H1 (cell line): Measurements from ENCODE around the gene GPRC5D. TPM values are rescaled to one million over a fixed set of nuclear protein-coding genes. Genes with fewer than 3 reads are reported as not detected.

Experiments used
- CTCF ChIA-PET: fragments of 300-600 bp; sonication (Branson Sonifier 250); formaldehyde crosslinking; loops from one replicate; lab custom pipeline; 2021; ENCODE audit not compliant: partially characterized antibody; lab: Charles Lee
- POLR2A ChIA-PET: fragments of 300-600 bp; sonication (Branson Sonifier 250); formaldehyde crosslinking; loops from one replicate; lab custom pipeline; 2021; ENCODE audit warnings: inconsistent platforms; ENCODE audit not compliant: partially characterized antibody; lab: Charles Lee
- DNase-seq, 2 experiments: peaks; one replicate each; pipeline versions ENCODE4 v3.0.0 to v3.0.0-alpha.2; 2010 to 2022; ENCODE audit warnings: low spot score in 2 of 2, low read depth in 1 of 2, mixed read lengths in 1 of 2
- FAIRE-seq: peaks from 2 replicates; lab custom pipeline; 2011; peaks lifted over from hg19 to GRCh38; lab: Jason Lieb, UNC
- H2AFZ ChIP-seq: 2 replicates; pipeline ENCODE4 v1.8.1; 2012; ENCODE audit warnings: low read length, inconsistent platforms
- H2AK5ac ChIP-seq: 2 replicates; pipeline ENCODE4 v1.6.1; 2013; ENCODE audit warnings: low read depth, low read length
- H2BK120ac ChIP-seq: replicated peaks from 2 replicates; pipeline ENCODE3; 2013; ENCODE audit warnings: low read depth, low read length, inconsistent platforms
- H2BK12ac ChIP-seq: 2 replicates; pipeline ENCODE4 v1.6.1; 2013; ENCODE audit warnings: low read depth, low read length
- H2BK15ac ChIP-seq: 2 replicates; pipeline ENCODE4 v1.6.1; 2013; ENCODE audit warnings: low read length
- H2BK20ac ChIP-seq: 2 replicates; pipeline ENCODE4 v1.6.1; 2013; ENCODE audit warnings: low read length
- H2BK5ac ChIP-seq: 2 replicates; pipeline ENCODE4 v1.6.1; 2013; ENCODE audit warnings: low read depth, low read length
- H3K14ac ChIP-seq: 2 replicates; pipeline ENCODE4 v1.6.1; 2013; ENCODE audit warnings: inconsistent platforms; ENCODE audit not compliant: insufficient read length
- H3K18ac ChIP-seq: 2 replicates; pipeline ENCODE4 v1.6.1; 2013; ENCODE audit warnings: low read length; ENCODE audit errors: extremely low read depth
- H3K23ac ChIP-seq: 2 replicates; pipeline ENCODE4 v1.6.1; 2013; ENCODE audit warnings: inconsistent platforms; ENCODE audit not compliant: insufficient read length
- H3K23me2 ChIP-seq: 2 replicates; pipeline ENCODE4 v1.6.1; 2013; ENCODE audit warnings: low read depth, low read length
- H3K27ac ChIP-seq: 2 replicates; pipeline ENCODE4 v1.6.1; 2011; ENCODE audit warnings: low read depth, low read length, inconsistent platforms
- H3K27me3 ChIP-seq, 4 experiments: replicated peaks in 1 of 4; 1 replicate in 1 of 4; 2 replicates in 3 of 4; pipeline versions ENCODE4 v1.6.1 to v1.8.1; 2011 to 2013; ENCODE audit warnings: low read length in 3 of 4, mild to moderate bottlenecking in 3 of 4, inconsistent platforms in 2 of 4, mixed read lengths in 2 of 4, moderate library complexity in 1 of 4; ENCODE audit not compliant: control insufficient read depth in 3 of 4, insufficient read depth in 3 of 4; ENCODE audit errors: extremely low read depth in 1 of 4
- H3K36me3 ChIP-seq, 4 experiments: 2 replicates each; pipeline versions ENCODE4 v1.6.1 to v1.8.1; 2011 to 2013; ENCODE audit warnings: mild to moderate bottlenecking in 4 of 4, low read length in 3 of 4, moderate library complexity in 2 of 4, control low read depth in 1 of 4, inconsistent platforms in 1 of 4; ENCODE audit not compliant: insufficient read depth in 4 of 4, control insufficient read depth in 2 of 4
- H3K4ac ChIP-seq: replicated peaks from 2 replicates; pipeline ENCODE3; 2013; ENCODE audit warnings: low read length, low read depth, mixed read lengths, inconsistent platforms; ENCODE audit not compliant: insufficient read length
- H3K4me1 ChIP-seq, 4 experiments: replicated peaks in 1 of 4; 1 replicate in 1 of 4; 2 replicates in 3 of 4; pipeline versions ENCODE4 v1.6.1 to v1.8.1; 2011 to 2013; ENCODE audit warnings: low read length in 3 of 4, inconsistent platforms in 2 of 4, mixed read lengths in 1 of 4; ENCODE audit not compliant: insufficient read depth in 4 of 4, control insufficient read depth in 3 of 4
- H3K4me2 ChIP-seq, 2 experiments: 2 replicates each; pipeline versions ENCODE4 v1.6.1 to v1.8.1; 2011 to 2013; ENCODE audit warnings: low read depth in 2 of 2, low read length in 2 of 2, control low read depth in 1 of 2, inconsistent platforms in 1 of 2, mild to moderate bottlenecking in 1 of 2; ENCODE audit not compliant: insufficient read depth in 1 of 2
- H3K4me3 ChIP-seq, 4 experiments: fragments of 200-600, 300-600 bp in 1 of 4; sonication (generic), shearing (Covaris generic), sonication (Bioruptor Twin) in 1 of 4; 2 replicates each; pipeline versions ENCODE4 v1.5.1 to v1.8.1; 2011 to 2016; ENCODE audit warnings: low read length in 4 of 4, low read depth in 3 of 4, control low read depth in 2 of 4, inconsistent platforms in 2 of 4, mild to moderate bottlenecking in 2 of 4, mixed read lengths in 1 of 4, moderate library complexity in 1 of 4; ENCODE audit not compliant: insufficient read depth in 2 of 4; ENCODE audit errors: extremely low read depth in 1 of 4
- H3K56ac ChIP-seq: replicated peaks from 2 replicates; pipeline ENCODE3; 2013; ENCODE audit warnings: low read depth, mild to moderate bottlenecking, mixed read lengths, low read length, inconsistent platforms; ENCODE audit not compliant: insufficient read length
- H3K79me1 ChIP-seq: 2 replicates; pipeline ENCODE4 v1.6.1; 2013; ENCODE audit warnings: low read depth, low read length, control low read depth
- H3K79me2 ChIP-seq, 2 experiments: 2 replicates each; pipeline versions ENCODE4 v1.6.1 to v1.8.1; 2012 to 2013; ENCODE audit warnings: low read length in 2 of 2, mild to moderate bottlenecking in 2 of 2, inconsistent platforms in 1 of 2; ENCODE audit not compliant: insufficient read depth in 2 of 2, control insufficient read depth in 1 of 2
- H3K9ac ChIP-seq, 4 experiments: replicated peaks in 1 of 4; 1 replicate in 1 of 4; 2 replicates in 3 of 4; pipeline versions ENCODE4 v1.6.1 to v1.8.1; 2011 to 2013; ENCODE audit warnings: low read depth in 3 of 4, low read length in 3 of 4, control low read depth in 2 of 4, mild to moderate bottlenecking in 2 of 4, moderate library complexity in 2 of 4, inconsistent platforms in 1 of 4; ENCODE audit errors: extremely low read depth in 1 of 4
- H3K9me3 ChIP-seq, 2 experiments: 2 replicates each; pipeline versions ENCODE4 v1.6.1 to v1.8.1; 2012 to 2013; ENCODE audit warnings: mild to moderate bottlenecking in 2 of 2, moderate library complexity in 2 of 2, control low read depth in 1 of 2, inconsistent platforms in 1 of 2, low read depth in 1 of 2, low read length in 1 of 2, mixed read lengths in 1 of 2; ENCODE audit not compliant: insufficient read depth in 2 of 2
- H4K20me1 ChIP-seq, 2 experiments: replicated peaks in 1 of 2; 2 replicates each; pipeline versions ENCODE3 to v1.8.1; 2011 to 2013; ENCODE audit warnings: inconsistent platforms in 2 of 2, low read length in 2 of 2, mild to moderate bottlenecking in 1 of 2; ENCODE audit not compliant: insufficient read depth in 2 of 2, control insufficient read depth in 1 of 2
- H4K5ac ChIP-seq: 2 replicates; pipeline ENCODE4 v1.6.1; 2013; ENCODE audit warnings: low read length, low read depth, mixed read lengths, inconsistent platforms; ENCODE audit not compliant: insufficient read length
- H4K8ac ChIP-seq: 2 replicates; pipeline ENCODE4 v1.8.0; 2013; ENCODE audit warnings: mild to moderate bottlenecking, moderate library complexity, low read length, inconsistent platforms; ENCODE audit not compliant: insufficient read depth; ENCODE audit errors: extremely low read depth
- H4K91ac ChIP-seq: replicated peaks from 2 replicates; pipeline ENCODE3; 2013; ENCODE audit warnings: low read length, mixed read lengths, inconsistent platforms; ENCODE audit not compliant: insufficient read length
- MAX ChIP-seq: IDR thresholded peaks from 2 replicates; pipeline ENCODE4 v1.6.1; 2012; ENCODE audit warnings: inconsistent platforms
- WGBS, 2 experiments: shearing (Covaris generic) in 1 of 2; methylation state at CpG; one replicate each; pipeline versions ENCODE4 v1.1.6 to v1.1.7; 2013 to 2015; ENCODE audit warnings: low lambda C conversion rate in 2 of 2, mixed read lengths in 2 of 2, inconsistent platforms in 1 of 2, low coverage in 1 of 2, missing lambda C conversion rate in 1 of 2; ENCODE audit not compliant: insufficient replicate concordance in 2 of 2, insufficient coverage in 1 of 2, insufficient read length in 1 of 2; ENCODE audit errors: extremely low coverage in 1 of 2, missing lambda C conversion rate in 1 of 2; 5-methylcytosine and 5-hydroxymethylcytosine counted together
- polyA plus RNA-seq, 7 experiments: library from polyadenylated mRNA; depleted of rRNA in 3 of 7; stranded (reverse) in 5 of 7; unstranded in 2 of 7; fragments of >200 nt in 5 of 7; fragments of 200-250 nt in 2 of 7; gene quantifications; 1 replicate in 5 of 7; 2 replicates in 1 of 7; 4 replicates in 1 of 7; pipeline versions ENCODE4 v1.2.1 to v1.2.3, GENCODE V29; 2011 to 2013; ENCODE audit warnings: missing spikeins in 2 of 7, mixed read lengths in 2 of 7
- total RNA-seq: library from RNA; stranded (reverse); fragmentation: NEBNext Ultra II Directional; extraction: Animal tissue kit (Norgen Biotek cat#: 25700); gene quantifications from 2 replicates; pipeline ENCODE4 v1.2.1, GENCODE V29; 2021

GPRC5D gene
- total and polyA plus RNA-seq, 2 of the 8 experiments (the other 6 are each of a cell fraction or from before 2014, with no cell fraction given): 0.45 TPM; not detected in 1

- no peak overlapping the region for H3K4me2 ChIP-seq
- no peaks in the 10 kb centered on the region for H3K79me2 ChIP-seq
- H3K4me1 ChIP-seq: no peaks in the 10 kb centered on the region
- no peaks in the 10 kb centered on the region; the same call in 1 of the 2 replicates for H3K79me1 ChIP-seq
- no peak overlapping the region for H3K9ac ChIP-seq
- H2BK20ac ChIP-seq: no peak overlapping the region
- H3K14ac ChIP-seq: no peak overlapping the region
- H4K20me1 ChIP-seq: no peaks in the 10 kb centered on the region
- ChIA-PET POLR2A (no interaction called here), CTCF (interaction anchor here (0.7 to 1.3 kb wide), 3 partner anchors 12 to 314 kb away, joined by 3 to 4 read pairs (median 4); no protein-coding TSS in a partner anchor)
- no peak overlapping the region for H4K8ac ChIP-seq
- H3K56ac ChIP-seq: no peak overlapping the region
- no peak overlapping the region for H3K4me3 ChIP-seq
- no peak overlapping the region for H2AFZ ChIP-seq
- no peak overlapping the region for H3K23ac ChIP-seq
- no peaks in the 10 kb centered on the region for H3K23me2 ChIP-seq
- no peak for TF ChIP-seq MAX
- 88% methylated on average over 9 of the region's 9 CpGs; no CpG with 5 or more reads in 1 of the 2 experiments for WGBS, 2 experiments
- no peak overlapping the region for H3K27ac ChIP-seq
- no peak overlapping the region for H2AK5ac ChIP-seq
- H3K18ac ChIP-seq: no peak overlapping the region
- H2BK120ac ChIP-seq: no peak overlapping the region
- H2BK15ac ChIP-seq: no peak overlapping the region
- DNase-seq: no peak
- no peaks in the 10 kb centered on the region; a peak in 2 of 7 replicates for H3K27me3 ChIP-seq
- no peaks in the 10 kb centered on the region; a peak in 1 of 8 replicates for H3K36me3 ChIP-seq
- no peak overlapping the region for H2BK5ac ChIP-seq
- no peak overlapping the region for H4K91ac ChIP-seq
- no peak overlapping the region for H4K5ac ChIP-seq
- H3K9me3 ChIP-seq: no peaks in the 10 kb centered on the region
- no peak overlapping the region for H2BK12ac ChIP-seq
- no peak for FAIRE-seq
- no peak overlapping the region for H3K4ac ChIP-seq
These were observed 53.7 kb downstream of the GPRC5D start for GRCh38 chr12:12898136-12898717.
